HG02884 (cell line): ENCODE measurements around the gene NFIL3.
"Not testable (repeated sequence)": the region's sequence is repeated elsewhere in the genome, so short reads cannot be mapped to it uniquely, and the experiment has no call there.

ENCODE experiments used
- ATAC-seq: cut with Tn5 transposase; IDR thresholded peaks from one replicate; pipeline ENCODE4 v1.9.1; 2021; ENCODE audit warnings: mild to moderate bottlenecking, moderate library complexity; ENCODE audit not compliant: unreplicated experiment

The NFIL3 gene, protein sequence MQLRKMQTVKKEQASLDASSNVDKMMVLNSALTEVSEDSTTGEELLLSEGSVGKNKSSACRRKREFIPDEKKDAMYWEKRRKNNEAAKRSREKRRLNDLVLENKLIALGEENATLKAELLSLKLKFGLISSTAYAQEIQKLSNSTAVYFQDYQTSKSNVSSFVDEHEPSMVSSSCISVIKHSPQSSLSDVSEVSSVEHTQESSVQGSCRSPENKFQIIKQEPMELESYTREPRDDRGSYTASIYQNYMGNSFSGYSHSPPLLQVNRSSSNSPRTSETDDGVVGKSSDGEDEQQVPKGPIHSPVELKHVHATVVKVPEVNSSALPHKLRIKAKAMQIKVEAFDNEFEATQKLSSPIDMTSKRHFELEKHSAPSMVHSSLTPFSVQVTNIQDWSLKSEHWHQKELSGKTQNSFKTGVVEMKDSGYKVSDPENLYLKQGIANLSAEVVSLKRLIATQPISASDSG

DNA sequence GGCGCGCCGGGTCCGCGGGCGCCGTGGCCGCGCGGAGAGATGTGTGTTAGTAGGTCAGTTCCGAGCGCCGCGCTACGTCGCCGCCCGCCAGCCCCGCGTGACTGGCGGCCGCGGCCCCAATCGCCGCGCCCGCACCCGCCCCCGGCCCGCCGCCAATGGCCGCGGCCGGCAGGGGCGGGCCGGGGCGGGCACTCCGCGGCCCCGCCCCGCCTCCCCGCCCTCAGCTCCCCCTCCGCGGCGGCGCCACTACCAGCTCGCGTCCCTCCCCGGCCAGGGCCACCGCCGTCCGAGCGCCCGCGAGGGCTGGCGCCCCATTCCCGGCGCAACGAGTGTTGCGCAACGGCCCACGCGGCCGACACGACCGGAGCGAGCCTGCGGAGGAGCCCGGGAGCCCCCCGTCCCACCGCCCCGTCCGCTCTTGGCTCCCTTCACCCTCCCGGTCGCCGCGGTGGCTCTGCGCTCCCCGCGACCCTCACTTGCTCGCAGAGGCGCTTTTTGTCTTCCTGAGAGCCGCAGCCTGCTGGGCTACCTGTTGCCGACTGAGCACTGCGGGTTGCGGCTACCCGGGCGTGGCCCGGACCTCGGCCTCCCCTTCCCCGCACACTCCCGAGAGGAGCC, at the start of gene NFIL3:
TSS of gene NFIL3 (minus strand) at position 48 of the 618 bp plus-strand sequence. CDS start 13,098 bp downstream, outside the sequence.
- peak; percentile 71 for ATAC-seq

DNA sequence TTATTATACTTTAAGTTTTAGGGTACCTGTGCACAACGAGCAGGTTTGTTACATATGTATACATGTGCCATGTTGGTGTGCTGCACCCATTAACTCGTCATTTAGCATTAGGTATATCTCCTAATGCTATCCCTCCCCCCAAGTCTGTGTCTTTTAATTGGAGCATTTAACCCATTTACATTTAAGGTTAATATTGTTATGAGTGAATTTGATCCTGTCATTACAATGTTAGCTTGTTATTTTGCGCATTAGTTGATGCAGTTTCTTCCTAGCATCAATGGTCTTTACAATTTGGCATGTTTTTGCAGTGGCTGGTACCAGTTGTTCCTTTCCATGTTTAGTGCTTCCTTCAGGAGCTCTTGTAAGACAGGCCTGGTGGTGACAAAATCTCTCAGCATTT, 47.9 kb upstream of the NFIL3 start:
- not testable (repeated sequence) for ATAC-seq

DNA sequence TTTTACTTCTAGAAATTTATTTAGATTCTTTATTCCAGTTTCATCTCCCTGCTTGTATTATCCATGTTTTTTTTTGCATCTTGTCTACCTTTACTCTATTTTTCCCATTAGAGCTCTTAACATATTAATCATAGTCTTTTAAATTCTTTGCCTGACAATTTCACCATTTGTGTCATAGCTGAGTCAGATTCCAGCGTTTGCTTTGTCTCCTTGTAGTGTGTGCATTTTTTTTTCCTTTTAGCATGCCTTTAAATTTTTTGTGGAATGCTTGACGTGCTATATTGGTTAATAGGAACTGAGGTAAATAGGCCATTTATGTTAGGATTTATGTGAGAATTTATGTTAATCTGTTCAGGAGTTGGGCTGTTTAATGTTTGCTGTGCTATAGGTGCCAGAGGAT, 41.8 kb upstream of the NFIL3 start:
- no peak for ATAC-seq

DNA sequence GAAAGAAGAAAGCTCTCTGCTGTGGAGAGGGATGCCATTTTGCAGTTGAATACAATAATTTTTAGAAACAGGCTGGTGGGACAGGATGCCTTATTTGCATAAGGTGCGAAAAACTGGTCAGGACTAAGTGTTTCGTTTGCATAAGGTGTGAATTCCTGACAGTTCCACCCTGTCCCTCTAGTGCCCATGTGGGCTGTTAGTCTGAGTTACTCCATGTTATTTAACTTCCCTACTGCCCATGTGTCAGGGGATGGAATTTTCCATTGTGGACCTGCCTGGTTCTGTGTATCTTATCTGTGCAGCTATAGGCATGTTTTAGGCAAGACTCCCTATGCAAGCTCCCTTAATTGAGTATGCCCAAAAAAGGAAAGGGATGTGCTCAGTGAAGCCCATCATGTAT, 35.3 kb upstream of the NFIL3 start:
- no peak for ATAC-seq

DNA sequence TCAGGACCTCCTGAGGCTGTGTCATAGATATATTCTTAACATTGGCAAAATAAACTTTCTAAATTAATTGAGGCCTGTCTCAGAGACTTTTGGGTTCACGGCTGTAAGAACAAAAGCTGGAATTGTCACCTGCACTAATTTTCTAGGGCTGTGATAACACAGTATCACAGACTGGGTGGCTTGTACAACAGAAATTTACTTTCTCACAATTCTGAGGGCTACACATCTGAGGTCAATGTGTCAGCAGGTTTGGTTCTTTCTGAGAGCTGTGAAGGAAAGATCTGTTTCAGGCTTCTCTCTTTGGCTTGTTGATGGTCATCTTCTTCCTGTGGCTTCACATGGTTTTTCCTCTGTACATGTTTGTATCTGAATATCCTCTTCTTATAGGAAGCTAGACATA, 29.2 kb upstream of the NFIL3 start:
- no peak for ATAC-seq

DNA sequence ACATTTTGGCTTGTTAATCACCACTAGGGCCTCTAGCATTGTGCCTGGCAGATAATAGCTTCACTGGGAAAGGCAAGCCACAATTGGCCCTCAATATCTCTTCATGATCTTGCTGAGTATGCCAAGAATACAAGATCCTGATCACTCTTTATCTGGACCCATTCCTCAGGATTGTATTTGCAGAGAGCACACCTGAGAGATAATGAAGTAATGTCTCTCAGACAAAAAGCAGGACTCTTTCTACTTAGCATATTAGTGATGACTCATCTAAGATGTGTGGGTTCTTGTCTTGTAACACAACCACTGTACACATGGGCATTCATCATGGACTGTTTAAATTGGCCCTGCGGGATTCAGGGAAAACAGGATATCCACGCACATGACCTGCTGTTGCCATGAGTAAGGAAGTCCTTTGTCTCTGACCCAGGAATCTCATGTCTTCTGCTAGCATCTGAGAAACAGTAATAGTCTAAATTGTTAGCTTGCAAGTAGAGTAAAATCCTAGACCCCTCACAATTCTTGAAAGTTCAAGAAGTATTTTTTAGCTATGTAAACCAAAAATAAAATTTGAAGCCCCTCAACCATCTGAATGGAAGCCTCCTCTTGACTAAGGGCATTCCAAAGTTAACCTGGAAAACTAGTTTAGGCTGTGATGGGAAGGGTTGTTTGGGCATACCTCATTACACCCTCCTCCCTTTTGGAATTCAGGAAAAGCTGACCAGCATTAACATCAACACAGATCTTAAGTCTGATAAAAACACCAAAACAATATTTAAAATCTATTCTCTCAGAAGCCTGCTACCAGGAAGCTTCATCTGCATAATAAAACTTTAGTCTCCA, 28.0 kb upstream of the NFIL3 start:
- ATAC-seq: no peak

DNA sequence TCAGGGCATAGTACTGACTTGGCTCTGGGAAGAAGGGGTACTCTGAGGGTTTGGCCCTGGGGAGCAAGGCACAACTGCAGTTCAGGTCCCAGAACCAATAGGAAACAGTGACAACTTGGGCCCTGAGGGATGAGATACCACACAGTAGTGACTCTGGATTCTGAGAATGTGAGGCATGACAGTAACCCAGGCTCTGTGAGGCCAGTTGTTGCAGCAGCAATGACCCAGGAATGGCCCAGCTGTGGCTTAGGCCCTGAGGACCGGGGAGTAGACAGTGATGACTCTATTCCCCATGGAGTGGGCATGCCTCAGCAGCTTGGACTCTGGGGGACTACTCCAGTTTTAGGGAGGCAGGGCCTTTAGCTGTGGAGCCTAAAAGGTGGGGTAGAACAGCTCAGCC, 21.5 kb upstream of the NFIL3 start:
- ATAC-seq: no peak

DNA sequence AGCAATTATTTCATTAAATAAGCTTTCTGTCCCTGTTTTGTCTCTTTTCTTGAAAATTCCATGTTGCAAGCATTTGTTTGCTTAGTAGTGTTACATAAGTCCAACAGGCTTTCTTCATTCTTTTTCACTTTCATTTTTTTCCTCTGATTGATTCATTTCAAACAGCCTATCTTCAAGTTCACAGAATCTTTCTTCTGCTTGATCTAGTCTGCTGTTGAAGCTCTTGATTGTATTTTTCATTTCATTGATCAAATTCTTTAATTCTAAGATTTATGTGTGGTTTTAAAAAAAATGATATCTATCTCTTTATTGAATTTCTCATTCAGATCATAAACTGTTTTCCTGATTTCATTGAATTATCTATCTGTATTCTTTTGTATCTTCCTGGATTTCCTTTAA, 20.4 kb upstream of the NFIL3 start:
- no peak for ATAC-seq

DNA sequence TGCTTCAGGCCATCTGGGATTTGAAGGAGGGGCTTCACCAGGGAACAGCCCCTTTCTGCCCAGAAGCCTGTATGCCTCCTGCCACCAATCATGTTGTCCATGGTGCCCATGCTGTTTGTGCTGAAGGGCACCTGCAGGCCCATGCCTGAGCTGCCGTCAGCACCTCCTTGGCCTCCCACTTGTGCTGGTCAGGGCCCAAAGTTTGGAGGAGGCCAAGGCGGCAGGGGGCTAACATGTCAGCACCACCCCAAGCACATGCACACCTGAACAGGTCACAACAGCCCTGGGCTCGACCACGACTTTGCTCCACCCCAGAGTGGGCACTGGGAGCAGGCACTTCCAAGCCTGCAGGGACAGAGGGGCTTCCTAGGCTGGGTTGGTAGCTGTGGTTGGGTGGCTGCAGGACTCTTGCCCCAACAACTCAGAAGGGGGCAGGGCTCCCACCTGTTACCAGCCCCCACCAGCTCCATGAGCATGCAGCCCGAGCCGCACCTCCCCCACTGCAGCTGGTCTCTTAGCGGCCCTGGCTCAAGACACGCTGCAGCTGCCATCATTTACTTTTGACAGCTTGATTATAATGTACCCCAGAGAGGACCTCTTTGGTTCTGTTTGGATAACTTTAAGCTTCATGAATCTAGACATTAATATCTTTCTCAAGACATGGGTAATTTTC, 19.8 kb upstream of the NFIL3 start:
- no peak for ATAC-seq

DNA sequence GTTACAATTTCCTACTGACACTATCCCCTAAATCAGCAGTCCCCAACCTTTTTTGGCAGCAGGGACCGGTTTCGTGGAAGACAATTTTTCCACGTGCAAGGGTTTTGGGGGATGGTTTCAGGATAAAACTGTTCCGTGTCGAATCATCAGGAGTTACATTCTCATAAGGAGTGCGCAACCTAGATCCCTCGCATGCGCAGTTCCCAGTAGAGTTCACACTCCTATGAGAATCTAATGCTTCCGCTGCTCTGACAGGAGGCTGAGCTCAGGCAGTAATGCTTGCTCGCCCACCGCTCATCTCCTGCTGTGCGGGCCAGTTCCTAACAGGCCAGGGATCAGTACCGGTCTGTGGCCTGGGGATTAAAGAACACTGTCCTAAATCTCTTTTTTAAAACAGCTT, 13.2 kb upstream of the NFIL3 start:
- ATAC-seq: no peak

DNA sequence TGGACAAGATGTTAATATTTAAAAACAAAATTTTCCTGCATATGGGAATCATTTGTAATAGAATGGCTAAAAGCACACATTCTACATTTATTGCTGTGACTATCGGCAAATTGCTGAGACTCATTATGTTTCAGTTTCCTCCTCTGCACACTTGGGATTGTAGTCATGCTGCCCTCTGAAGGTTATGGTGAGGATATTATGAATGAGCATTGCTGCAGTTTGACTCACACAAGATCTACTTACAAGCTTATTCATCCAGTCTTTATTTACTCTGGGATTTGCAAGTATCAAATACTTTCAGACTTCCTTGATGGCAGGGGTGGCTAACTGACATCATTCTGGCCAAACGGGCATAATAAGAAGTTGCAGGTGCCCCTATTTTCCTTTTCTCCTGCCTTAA, 9.5 kb upstream of the NFIL3 start:
- ATAC-seq: no peak

DNA sequence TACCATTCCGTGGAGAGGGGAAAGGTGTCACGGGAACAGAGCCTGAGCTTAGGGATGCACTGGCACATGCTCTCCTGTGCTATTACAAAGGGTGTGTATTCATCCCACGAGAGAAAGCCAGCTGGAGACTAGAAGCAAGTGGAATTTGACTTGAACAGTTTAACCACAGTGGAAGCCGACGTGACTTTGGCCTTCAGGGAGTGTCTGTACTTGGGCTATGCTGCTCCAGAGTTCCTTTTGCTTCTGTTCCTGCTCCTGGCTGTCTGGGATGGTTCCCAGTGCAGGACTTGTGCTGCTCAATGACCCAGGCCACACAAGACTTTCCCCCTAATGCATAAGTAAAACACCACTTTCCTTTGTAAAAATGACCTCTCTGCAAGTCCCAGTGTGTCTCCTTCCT, 7.9 kb upstream of the NFIL3 start:
- ATAC-seq: no peak

DNA sequence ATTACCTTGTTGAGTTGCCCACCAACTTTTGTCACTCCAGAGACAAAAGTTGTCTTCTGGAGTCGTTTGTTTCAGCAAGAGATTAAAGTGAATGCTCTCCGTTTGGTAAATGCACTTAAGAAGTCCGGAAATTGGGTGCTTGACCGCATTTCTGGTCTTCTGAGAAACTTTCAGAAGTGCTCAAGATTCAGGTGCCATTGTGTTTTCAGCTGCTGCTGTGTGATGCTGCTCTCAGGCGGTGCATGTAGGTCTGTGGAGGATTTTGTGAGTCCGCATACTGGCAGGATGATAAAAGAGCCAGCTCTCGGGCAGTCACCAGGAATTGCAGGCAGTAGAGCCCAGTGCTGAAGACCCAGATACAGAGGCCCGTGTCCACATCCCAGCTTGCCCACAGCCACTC, 5.9 kb upstream of the NFIL3 start:
- ATAC-seq: no peak

DNA sequence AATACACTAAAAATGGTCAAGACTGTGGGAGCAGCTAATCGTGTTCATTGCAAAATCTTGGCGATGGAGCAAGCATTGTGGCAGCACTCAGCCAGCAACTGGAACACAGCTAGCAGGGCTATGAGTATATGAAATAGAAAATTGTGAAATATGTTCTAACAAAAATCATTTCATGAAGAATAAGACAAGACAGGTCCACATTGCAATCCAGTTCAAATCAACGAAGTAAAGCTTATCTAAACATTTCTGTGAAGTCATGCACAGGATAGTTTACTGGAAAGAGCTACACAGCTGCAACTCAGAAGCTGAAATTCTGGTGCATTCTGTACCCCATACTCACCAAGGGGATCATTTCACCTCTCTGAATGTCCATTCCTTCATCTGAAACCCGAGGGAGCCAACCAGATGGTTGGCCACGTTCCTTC, 5.3 kb upstream of the NFIL3 start:
- ATAC-seq: no peak

DNA sequence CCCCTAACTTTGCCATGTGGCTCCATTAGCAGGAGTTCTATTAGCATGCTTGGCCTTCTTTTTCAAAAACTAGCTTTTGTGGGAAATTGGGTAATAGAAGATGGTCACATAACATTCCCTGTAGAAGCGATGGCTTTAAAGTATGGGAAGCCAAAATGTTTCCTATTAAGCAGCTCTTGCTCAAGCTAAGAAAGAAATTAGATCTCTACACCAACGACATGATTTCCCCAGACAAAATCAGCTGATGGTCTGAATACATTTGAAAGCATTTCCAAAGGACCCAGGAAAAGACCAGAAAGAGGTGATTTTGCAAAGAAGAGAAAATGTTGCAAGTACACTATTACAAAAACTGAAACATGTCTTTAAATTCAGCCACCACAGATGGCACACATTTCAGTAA, 4.8 kb upstream of the NFIL3 start:
- ATAC-seq: no peak

DNA sequence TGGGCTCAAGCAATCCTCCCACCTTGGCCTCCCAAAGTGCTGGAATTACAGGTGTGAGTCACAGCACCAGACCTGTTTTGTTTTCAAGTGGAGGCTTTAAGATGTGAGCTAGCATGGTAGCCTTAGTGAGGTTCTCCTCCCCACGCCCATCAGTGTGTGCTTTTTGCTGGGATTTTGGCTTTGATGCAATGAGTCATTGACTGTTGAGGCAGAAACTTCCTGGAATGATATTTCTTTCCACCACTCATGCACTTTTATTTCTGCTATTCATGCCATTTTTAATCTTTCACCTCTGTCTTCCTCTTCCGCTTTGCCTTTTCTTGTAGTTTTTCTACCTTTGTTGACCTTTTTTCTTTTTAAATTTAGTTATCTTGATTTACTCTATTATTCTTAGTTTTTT, 4.2 kb upstream of the NFIL3 start:
- no peak for ATAC-seq

DNA sequence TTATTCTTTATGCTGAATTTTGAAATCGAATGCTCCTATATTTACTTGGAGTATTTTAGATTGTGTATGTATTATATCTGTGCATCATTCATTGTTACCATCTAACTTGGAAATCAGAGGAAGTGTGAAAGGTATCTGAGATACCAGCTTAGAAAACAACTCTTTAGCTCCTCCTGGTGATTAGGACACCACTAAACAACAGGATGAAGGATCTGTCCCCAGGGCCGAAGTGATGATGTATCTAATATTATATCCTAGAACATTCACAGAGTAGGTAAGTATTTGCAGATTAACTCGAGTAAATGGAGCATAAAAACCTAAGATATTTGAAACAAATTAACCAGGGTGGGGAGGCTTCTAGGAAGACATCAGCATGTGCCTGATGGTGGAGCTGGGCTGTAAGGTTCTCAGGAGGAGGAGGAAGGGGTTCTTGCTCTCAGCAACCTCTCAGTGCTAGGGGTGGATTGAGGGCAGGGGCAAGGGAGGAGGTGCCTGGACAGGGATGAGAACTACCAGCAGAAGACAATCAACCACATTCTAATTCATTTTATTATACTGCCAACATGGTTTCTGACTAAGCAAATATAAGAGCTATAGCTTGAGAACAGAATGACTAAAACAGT, 2.6 kb upstream of the NFIL3 start:
- ATAC-seq: no peak

DNA sequence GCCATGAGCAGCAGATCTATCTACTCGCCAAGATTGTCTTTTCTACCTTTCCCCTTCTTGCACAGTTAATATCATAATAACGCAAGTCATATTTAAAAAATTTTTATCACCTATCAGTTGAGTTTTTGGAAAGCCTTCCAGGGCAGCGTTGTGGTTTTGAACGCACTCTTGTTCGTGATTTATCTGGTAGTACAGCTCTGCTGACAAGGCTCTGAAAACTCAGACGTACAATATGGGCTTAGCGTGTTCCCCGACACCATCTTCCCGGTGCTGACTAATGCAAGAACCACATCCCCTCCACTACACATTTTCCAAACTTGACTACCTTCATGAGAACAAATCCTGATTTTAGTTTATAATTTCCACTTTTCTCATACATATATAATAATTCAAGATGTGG, 1.6 kb upstream of the NFIL3 start:
- ATAC-seq: no peak

DNA sequence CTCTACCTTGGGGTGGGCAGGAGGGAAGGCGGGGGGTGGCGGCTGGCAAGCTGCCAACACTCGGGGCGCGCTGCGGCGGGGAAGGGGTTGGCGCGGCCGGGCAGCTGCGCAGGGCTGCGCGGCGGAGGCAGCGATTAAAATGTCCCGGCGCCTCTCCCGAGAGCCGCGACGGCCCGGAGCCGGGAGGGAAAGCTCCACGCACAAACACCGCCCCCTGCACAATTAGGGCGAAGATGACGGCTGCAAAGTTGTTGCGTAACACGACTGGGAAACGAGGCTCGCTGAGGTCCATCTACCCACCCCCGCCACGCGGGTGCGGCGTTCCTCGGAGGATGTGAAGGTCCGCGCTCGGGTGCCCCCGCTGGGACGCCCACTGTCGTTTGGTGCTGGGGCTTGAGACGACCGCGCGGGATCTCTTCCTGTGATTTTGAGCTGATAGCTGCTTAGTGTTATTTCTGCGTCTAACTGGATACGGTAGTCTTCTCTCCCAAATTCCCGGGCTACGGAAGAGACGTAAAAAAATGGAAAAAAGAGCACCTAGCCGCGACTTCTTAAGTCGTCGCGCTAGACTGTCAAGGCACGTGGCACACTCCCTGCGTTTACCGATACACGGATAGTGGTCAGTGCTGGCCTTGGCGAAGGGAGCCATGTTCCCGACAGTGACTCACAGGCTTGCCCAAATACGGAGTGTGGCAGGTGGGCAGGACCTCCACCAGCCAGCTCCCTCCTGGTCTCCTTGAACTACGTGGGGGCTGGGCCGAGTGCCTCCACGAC, 958 bp upstream of the NFIL3 start:
- peak; percentile 9 for ATAC-seq
